ENCODE data around the gene CFAP99.

CFAP99 gene

GRCh38 chr4:2478229-2478628 lies 59.5 kb downstream of the CFAP99 start:
- DNase-seq, result no peak

GRCh38 chr4:2480649-2481048 lies 61.9 kb downstream of the CFAP99 start:
- DNase-seq, result no peak

GRCh38 chr4:2482192-2482591 lies 63.4 kb downstream of the CFAP99 start:
- no peak for DNase-seq

- DNase-seq, result no peak
These were observed 63.9 kb downstream of the CFAP99 start for GRCh38 chr4:2482693-2483092.

- no peak for DNase-seq
These were observed 64.5 kb downstream of the CFAP99 start for GRCh38 chr4:2483237-2483636.

- DNase-seq, result no peak
These were observed 65.4 kb downstream of the CFAP99 start for GRCh38 chr4:2484185-2484584.

- peak; percentile 87 for DNase-seq
These were observed 66.2 kb downstream of the CFAP99 start for GRCh38 chr4:2484993-2485392.

- DNase-seq, result no peak
These were observed 67.2 kb downstream of the CFAP99 start for GRCh38 chr4:2485956-2486355.

GRCh38 chr4:2486981-2487380 lies 68.2 kb downstream of the CFAP99 start:
- DNase-seq, result no peak

GRCh38 chr4:2487632-2488031 lies 68.9 kb downstream of the CFAP99 start:
- no peak for DNase-seq

- no peak for DNase-seq
These were observed 70.5 kb downstream of the CFAP99 start for GRCh38 chr4:2489081-2489805.

- no peak for DNase-seq
These were observed 71.2 kb downstream of the CFAP99 start for GRCh38 chr4:2489841-2490552.

- DNase-seq, result no peak
These were observed 74.2 kb downstream of the CFAP99 start for GRCh38 chr4:2492970-2493369.

GRCh38 chr4:2494992-2495391 lies 76.2 kb downstream of the CFAP99 start:
- DNase-seq, result no peak

GRCh38 chr4:2497324-2497723 lies 78.6 kb downstream of the CFAP99 start:
- DNase-seq, result no peak

GRCh38 chr4:2497931-2498330 lies 79.2 kb downstream of the CFAP99 start:
- DNase-seq, result no peak

- no peak for DNase-seq
These were observed 81.8 kb downstream of the CFAP99 start for GRCh38 chr4:2500547-2500946.

GRCh38 chr4:2501034-2501594 lies 82.4 kb downstream of the CFAP99 start:
- no peak for DNase-seq

- no peak for DNase-seq
These were observed 85.1 kb downstream of the CFAP99 start for GRCh38 chr4:2503809-2504208.

GRCh38 chr4:2507259-2507658 lies 88.5 kb downstream of the CFAP99 start:
- DNase-seq, result no peak

- no peak for DNase-seq
These were observed 89.1 kb downstream of the CFAP99 start for GRCh38 chr4:2507855-2508254.

GRCh38 chr4:2510351-2511259 lies 91.8 kb downstream of the CFAP99 start:
- DNase-seq, result no peak

GRCh38 chr4:2511645-2512131 lies 92.9 kb downstream of the CFAP99 start:
- no peak for DNase-seq

All from GF-D8 (cell line).